ENCODE results near the gene CHD9. TPM values are rescaled to one million over a fixed set of nuclear protein-coding genes. Genes with fewer than 3 reads are reported as not detected.

CHD9 gene
- total RNA-seq, 1 experiment from 2014 or later: 18.9 TPM

DNA sequence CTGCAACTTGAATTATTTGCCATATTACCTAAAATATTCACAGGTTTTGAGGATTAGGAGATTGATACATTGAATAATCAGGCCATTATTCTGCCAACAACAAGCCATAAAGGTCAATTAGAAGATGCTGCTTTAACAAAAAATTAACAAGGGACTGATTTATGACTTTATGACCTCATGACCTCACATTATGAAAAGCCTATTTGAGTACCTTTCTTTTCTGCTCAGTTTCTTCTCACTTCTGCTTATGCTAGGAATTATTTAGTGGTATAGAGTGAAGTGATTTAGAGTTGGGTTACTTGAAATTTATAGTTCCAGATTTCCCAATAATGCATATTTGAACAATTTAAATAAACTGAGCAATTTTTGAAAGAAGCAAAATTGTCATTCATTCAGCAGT lies 121.6 kb downstream of the CHD9 start:
- intact Hi-C loops (cut with micrococcal nuclease): no loop called here
- TF ChIP-seq REST (IDR thresholded peaks at IDR 0.05; ENCODE audit: low read depth) (no peak), SIN3A (IDR thresholded peaks at IDR 0.05; ENCODE audit: low read depth) (no peak), FOSL1 (IDR thresholded peaks at IDR 0.05; ENCODE audit: low read depth) (no peak), ZFX (IDR thresholded peaks at IDR 0.05) (no peak), EZH2 (IDR thresholded peaks at IDR 0.05) (no peak), POLR2AphosphoS5 (IDR thresholded peaks at IDR 0.05; ENCODE audit: low read depth, low read length) (no peak)
- TF ChIP-seq, protein P1, sequence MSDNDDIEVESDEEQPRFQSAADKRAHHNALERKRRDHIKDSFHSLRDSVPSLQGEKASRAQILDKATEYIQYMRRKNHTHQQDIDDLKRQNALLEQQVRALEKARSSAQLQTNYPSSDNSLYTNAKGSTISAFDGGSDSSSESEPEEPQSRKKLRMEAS (IDR thresholded peaks at IDR 0.05): no peak
- no peaks in the 10 kb centered on the region for H4K20me1 ChIP-seq (ENCODE audit: insufficient read depth)

DNA sequence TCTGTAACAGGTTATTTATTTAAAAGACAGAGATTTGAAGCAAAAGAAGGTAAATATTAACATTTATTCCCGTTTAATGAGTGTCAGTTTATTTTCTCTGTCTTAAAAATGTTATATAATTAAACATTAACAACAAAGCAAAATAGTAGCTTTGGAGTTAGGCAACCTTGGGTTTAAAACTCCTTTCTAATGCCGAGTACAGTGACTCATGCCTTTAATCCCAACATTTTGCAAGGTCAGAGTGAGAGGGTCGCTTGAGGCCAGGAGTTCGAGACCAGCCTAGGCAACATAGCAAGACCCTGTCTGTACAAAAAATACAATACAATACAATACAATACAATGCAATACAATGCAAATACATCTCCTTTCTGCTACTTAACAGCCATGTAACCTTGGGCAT lies 128.7 kb downstream of the CHD9 start:
- Histone ChIP-seq H2AFZ (ENCODE audit: low read depth, low read length, poor library complexity, severe bottlenecking) (no peak overlapping the region), H3K4me3 (replicated peaks in 1 of 2; ENCODE audit: low read depth in 1 of 2, low read length in 2 of 2) (no peak overlapping the region), H3K9me3 (ENCODE audit: control insufficient read depth in 1 of 2, insufficient read depth in 1 of 2, low read depth in 1 of 2, low read length in 2 of 2) (peaks cover 0 to 11% of the 10 kb centered on the region in 2 experiments; a peak in 2 of 4 replicates), H3K4me1 (ENCODE audit: control insufficient read depth in 1 of 2, insufficient read depth in 2 of 2, low read length in 2 of 2) (no peaks in the 10 kb centered on the region), H3K4me2 (ENCODE audit: low read length) (no peak overlapping the region), H3K27me3 (ENCODE audit: insufficient read depth, low read length) (no peaks in the 10 kb centered on the region), H3K27ac (ENCODE audit: low read depth, low read length) (no peak overlapping the region), H4K20me1 (ENCODE audit: insufficient read depth) (no peaks in the 10 kb centered on the region; the same call in 1 of the 2 replicates), H3K9ac (ENCODE audit: low read length) (no peak overlapping the region), H3K79me2 (ENCODE audit: insufficient read depth, low read length) (no peaks in the 10 kb centered on the region; the same call in 1 of the 2 replicates), H3K36me3 (ENCODE audit: control insufficient read depth in 1 of 2, insufficient read depth in 2 of 2, low read length in 2 of 2) (no peaks in the 10 kb centered on the region), H3K9me2 (ENCODE audit: insufficient read depth) (no peaks in the 10 kb centered on the region)
- DNase-seq (ENCODE audit: low read depth, low spot score) (no peak), ATAC-seq (no peak)
- intact Hi-C loops (cut with micrococcal nuclease): no loop called here
- ChIA-PET POLR2A (no interaction called here), RAD21 (ENCODE audit: low non-redundant PET in 1 of 2, low total read pairs in 2 of 2, uncharacterized antibody in 2 of 2, unreplicated experiment in 2 of 2) (no interaction called here), CTCF (no interaction called here)
- no TSS peak for BruUV-seq (replicated peaks)
- TF ChIP-seq FOSL1 (IDR thresholded peaks at IDR 0.05; ENCODE audit: low read depth) (no peak), ZNF274 (IDR thresholded peaks at IDR 0.05; ENCODE audit: low read depth, low read length) (no peak), ELF1 (IDR thresholded peaks at IDR 0.05; ENCODE audit: borderline replicate concordance, low read depth) (no peak), CEBPB (IDR thresholded peaks at IDR 0.05; ENCODE audit: low read depth) (no peak), RAD21 (IDR thresholded peaks at IDR 0.05; ENCODE audit: low read depth) (no peak), ZFX (IDR thresholded peaks at IDR 0.05) (no peak), CTCF (IDR thresholded peaks at IDR 0.05 in 2 of 3, conservative IDR thresholded peaks at IDR 0.05 in 1 of 3; ENCODE audit: borderline replicate concordance in 1 of 3, insufficient read depth in 1 of 3, low read depth in 2 of 3, low read length in 2 of 3) (no peak), ZBTB33 (IDR thresholded peaks at IDR 0.05; ENCODE audit: extremely low read depth, insufficient replicate concordance, low read length) (no peak)

More for the DNA sequence above, 121.6 kb downstream of the CHD9 start:
- no peak for ATAC-seq
- H3K79me2 ChIP-seq (ENCODE audit: insufficient read depth, low read length): no peaks in the 10 kb centered on the region
- no peaks in the 10 kb centered on the region for H3K9me3 ChIP-seq (ENCODE audit: control insufficient read depth in 1 of 2, insufficient read depth in 1 of 2, low read depth in 1 of 2, low read length in 2 of 2)
- no TSS peak for BruUV-seq (replicated peaks)
- ChIA-PET RAD21 (ENCODE audit: low non-redundant PET in 1 of 2, low total read pairs in 2 of 2, uncharacterized antibody in 2 of 2, unreplicated experiment in 2 of 2) (no interaction called here), POLR2A (no interaction called here), CTCF (no interaction called here)
- H3K9me2 ChIP-seq (ENCODE audit: insufficient read depth): no peaks in the 10 kb centered on the region
- no peak overlapping the region for H3K9ac ChIP-seq (ENCODE audit: low read length)
- no peak overlapping the region for H3K4me3 ChIP-seq (replicated peaks in 1 of 2; ENCODE audit: low read depth in 1 of 2, low read length in 2 of 2)
- DNase-seq (ENCODE audit: low read depth, low spot score): no peak
- no peaks in the 10 kb centered on the region for H3K27me3 ChIP-seq (ENCODE audit: insufficient read depth, low read length)
- H3K4me1 ChIP-seq (ENCODE audit: control insufficient read depth in 1 of 2, insufficient read depth in 2 of 2, low read length in 2 of 2): no peaks in the 10 kb centered on the region
- H3K4me2 ChIP-seq (ENCODE audit: low read length): no peak overlapping the region
- no peak overlapping the region for H3K27ac ChIP-seq (ENCODE audit: low read depth, low read length)
- H2AFZ ChIP-seq (ENCODE audit: low read depth, low read length, poor library complexity, severe bottlenecking): no peak overlapping the region
- H3K36me3 ChIP-seq (ENCODE audit: control insufficient read depth in 1 of 2, insufficient read depth in 2 of 2, low read length in 2 of 2): no peaks in the 10 kb centered on the region

Data from HCT116 (cell line).